Astrocyte (in vitro differentiated cells and primary cell): ENCODE measurements around the gene ZFAND6. TPM values are rescaled to one million over a fixed set of nuclear protein-coding genes. Genes with fewer than 3 reads are reported as not detected.

Experiments used
- DNase-seq: peaks from one replicate; pipeline ENCODE4 v3.0.0-alpha.2; 2010; ENCODE audit warnings: low read depth
- FAIRE-seq: peaks from 2 replicates; lab custom pipeline; 2011; peaks lifted over from hg19 to GRCh38; lab: Jason Lieb, UNC
- H2AFZ ChIP-seq: 2 replicates; pipeline ENCODE4 v1.6.0; 2012; ENCODE audit warnings: low read depth, low read length, inconsistent platforms
- H3K27ac ChIP-seq: 2 replicates; pipeline ENCODE4 v1.5.1; 2011; ENCODE audit warnings: low read depth, low read length, inconsistent platforms
- H3K27me3 ChIP-seq: 2 replicates; pipeline ENCODE4 v1.6.0; 2011; ENCODE audit warnings: low read length, inconsistent platforms; ENCODE audit not compliant: insufficient read depth
- H3K36me3 ChIP-seq: 2 replicates; pipeline ENCODE4 v1.5.1; 2011; ENCODE audit warnings: low read length, inconsistent platforms; ENCODE audit not compliant: insufficient read depth
- H3K4me1 ChIP-seq: 2 replicates; pipeline ENCODE4 v1.5.1; 2011; ENCODE audit warnings: low read length, inconsistent platforms; ENCODE audit not compliant: insufficient read depth
- H3K4me2 ChIP-seq: 2 replicates; pipeline ENCODE4 v1.6.0; 2012; ENCODE audit warnings: low read length, inconsistent platforms
- H3K4me3 ChIP-seq: 2 replicates; pipeline ENCODE4 v1.5.1; 2011; ENCODE audit warnings: low read depth, mild to moderate bottlenecking, low read length, inconsistent platforms; ENCODE audit not compliant: insufficient read depth
- H3K79me2 ChIP-seq: 2 replicates; pipeline ENCODE4 v1.6.0; 2012; ENCODE audit warnings: mild to moderate bottlenecking, low read length, inconsistent platforms; ENCODE audit not compliant: insufficient read depth
- H3K9ac ChIP-seq: 2 replicates; pipeline ENCODE4 v1.6.0; 2012; ENCODE audit warnings: mild to moderate bottlenecking, low read length, inconsistent platforms
- H3K9me3 ChIP-seq: 2 replicates; pipeline ENCODE4 v1.5.1; 2012; ENCODE audit warnings: low read depth, mild to moderate bottlenecking, low read length, inconsistent platforms; ENCODE audit not compliant: insufficient read depth
- H4K20me1 ChIP-seq: 2 replicates; pipeline ENCODE4 v1.6.0; 2012; ENCODE audit warnings: low read length, inconsistent platforms; ENCODE audit not compliant: insufficient read depth
- H3K27ac Mint-ChIP-seq: one replicate; pipeline ENCODE4 v1.8.0; 2021; ENCODE audit warnings: mild to moderate bottlenecking, mixed read lengths; ENCODE audit not compliant: unreplicated experiment
- H3K27me3 Mint-ChIP-seq: one replicate; pipeline ENCODE4 v1.8.0; 2021; ENCODE audit warnings: low read depth, mixed read lengths; ENCODE audit not compliant: unreplicated experiment
- H3K36me3 Mint-ChIP-seq: one replicate; pipeline ENCODE4 v1.8.0; 2021; ENCODE audit warnings: low read depth, mixed read lengths; ENCODE audit not compliant: unreplicated experiment
- H3K4me1 Mint-ChIP-seq: one replicate; pipeline ENCODE4 v1.8.0; 2021; ENCODE audit warnings: low read depth, mixed read lengths; ENCODE audit not compliant: unreplicated experiment
- H3K4me3 Mint-ChIP-seq: one replicate; pipeline ENCODE4 v1.8.0; 2021; ENCODE audit warnings: mild to moderate bottlenecking, moderate library complexity, mixed read lengths; ENCODE audit not compliant: unreplicated experiment
- H3K9me3 Mint-ChIP-seq: one replicate; pipeline ENCODE4 v1.8.0; 2021; ENCODE audit warnings: mild to moderate bottlenecking, mixed read lengths; ENCODE audit not compliant: unreplicated experiment
- EZH2 ChIP-seq: IDR thresholded peaks from 2 replicates; pipeline ENCODE4 v1.6.1; 2012; ENCODE audit warnings: mild to moderate bottlenecking, low read length, inconsistent platforms; ENCODE audit not compliant: insufficient read depth
- total RNA-seq: library from RNA; stranded (reverse); gene quantifications from 2 replicates; pipeline ENCODE4 v1.2.1, GENCODE V29; 2021
- TF ChIP-seq, protein P1 (sequence below): IDR thresholded peaks from 2 replicates; pipeline ENCODE4 v1.5.1; 2011; ENCODE audit warnings: low read depth, mild to moderate bottlenecking, inconsistent platforms, low read length, moderate library complexity; ENCODE audit not compliant: insufficient read depth

ZFAND6 gene
- total RNA-seq, 1 donor from 2014 or later = 70.0 TPM

DNA sequence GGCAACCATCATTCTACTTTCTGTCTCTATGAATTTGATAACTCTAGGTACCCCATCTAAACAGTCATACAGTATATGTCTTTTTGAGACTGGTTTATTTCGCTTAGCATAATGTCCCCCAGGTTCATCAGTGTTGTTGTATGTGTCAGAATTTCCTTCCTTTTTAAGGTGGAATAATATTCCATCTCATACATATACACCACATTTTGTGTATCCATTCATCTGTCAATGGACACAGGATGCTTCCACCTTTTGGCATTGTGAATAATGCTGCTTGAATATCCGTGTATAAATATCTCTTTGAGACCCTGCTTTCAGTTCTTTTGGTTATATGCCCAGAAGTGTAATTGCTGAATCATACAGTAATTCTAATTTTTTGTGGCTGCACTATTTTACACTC lies 10.4 kb upstream of the ZFAND6 start:
- H3K4me3 Mint-ChIP-seq = peak overlapping the region; percentile 11
- Histone ChIP-seq H3K27me3 (no peaks in the 10 kb centered on the region), H3K27ac (no peak overlapping the region), H3K9me3 (no peaks in the 10 kb centered on the region), H3K9ac (no peak overlapping the region), H2AFZ (no peak overlapping the region), H3K4me2 (no peak overlapping the region), H3K36me3 (no peaks in the 10 kb centered on the region), H3K4me1 (no peaks in the 10 kb centered on the region), H4K20me1 (no peaks in the 10 kb centered on the region), H3K4me3 (no peak overlapping the region), H3K79me2 (no peaks in the 10 kb centered on the region)
- no peaks in the 10 kb centered on the region for H3K9me3 Mint-ChIP-seq
- TF ChIP-seq, protein P1, sequence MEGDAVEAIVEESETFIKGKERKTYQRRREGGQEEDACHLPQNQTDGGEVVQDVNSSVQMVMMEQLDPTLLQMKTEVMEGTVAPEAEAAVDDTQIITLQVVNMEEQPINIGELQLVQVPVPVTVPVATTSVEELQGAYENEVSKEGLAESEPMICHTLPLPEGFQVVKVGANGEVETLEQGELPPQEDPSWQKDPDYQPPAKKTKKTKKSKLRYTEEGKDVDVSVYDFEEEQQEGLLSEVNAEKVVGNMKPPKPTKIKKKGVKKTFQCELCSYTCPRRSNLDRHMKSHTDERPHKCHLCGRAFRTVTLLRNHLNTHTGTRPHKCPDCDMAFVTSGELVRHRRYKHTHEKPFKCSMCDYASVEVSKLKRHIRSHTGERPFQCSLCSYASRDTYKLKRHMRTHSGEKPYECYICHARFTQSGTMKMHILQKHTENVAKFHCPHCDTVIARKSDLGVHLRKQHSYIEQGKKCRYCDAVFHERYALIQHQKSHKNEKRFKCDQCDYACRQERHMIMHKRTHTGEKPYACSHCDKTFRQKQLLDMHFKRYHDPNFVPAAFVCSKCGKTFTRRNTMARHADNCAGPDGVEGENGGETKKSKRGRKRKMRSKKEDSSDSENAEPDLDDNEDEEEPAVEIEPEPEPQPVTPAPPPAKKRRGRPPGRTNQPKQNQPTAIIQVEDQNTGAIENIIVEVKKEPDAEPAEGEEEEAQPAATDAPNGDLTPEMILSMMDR = no peak
- no peak for TF ChIP-seq EZH2
- no peak overlapping the region for H3K27ac Mint-ChIP-seq
- DNase-seq = no peak
- peaks cover 1% of the 10 kb centered on the region for H3K4me1 Mint-ChIP-seq
- no peaks in the 10 kb centered on the region for H3K36me3 Mint-ChIP-seq
- no peak for FAIRE-seq
- H3K27me3 Mint-ChIP-seq = no peaks in the 10 kb centered on the region

DNA sequence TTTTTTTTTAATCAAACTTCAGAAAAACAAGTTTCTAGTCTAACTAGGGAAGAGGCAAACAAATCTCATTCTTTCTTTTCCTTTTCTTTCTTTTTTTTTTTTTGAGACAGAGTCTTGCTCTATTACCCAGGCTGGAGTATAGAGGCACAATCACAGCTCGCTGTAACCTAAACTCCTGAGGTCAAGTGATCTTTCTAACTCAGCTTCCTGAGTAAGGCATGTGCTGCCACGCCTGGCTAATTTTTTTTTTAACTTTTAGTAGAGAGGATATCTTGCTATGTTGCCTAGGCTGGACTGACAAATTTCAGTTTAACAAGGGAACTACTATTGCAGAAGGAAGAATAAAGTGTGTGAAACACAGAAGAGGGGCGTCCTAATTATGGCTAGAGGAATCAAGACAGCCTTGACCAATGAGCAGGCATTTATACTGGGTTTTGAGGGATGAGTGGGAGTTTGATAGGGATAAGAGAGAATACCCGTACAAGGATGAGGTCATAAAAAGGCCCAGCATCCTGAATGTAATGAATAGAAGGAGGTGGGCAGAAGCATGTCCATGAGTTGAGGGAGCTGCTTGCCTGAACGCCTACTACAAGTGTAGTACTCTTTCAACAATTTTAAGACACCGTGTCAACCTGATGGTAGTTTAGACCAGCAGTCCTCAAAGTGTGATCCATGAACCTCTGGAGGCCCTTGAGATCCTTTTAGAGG lies 6.7 kb upstream of the ZFAND6 start:
- no peaks in the 10 kb centered on the region for H3K36me3 Mint-ChIP-seq
- no peaks in the 10 kb centered on the region for H3K36me3 ChIP-seq
- H3K4me2 ChIP-seq = no peak overlapping the region
- DNase-seq = no peak
- H3K79me2 ChIP-seq = no peaks in the 10 kb centered on the region
- H3K4me1 Mint-ChIP-seq = peaks cover 1% of the 10 kb centered on the region
- H4K20me1 ChIP-seq = no peaks in the 10 kb centered on the region
- TF ChIP-seq, protein P1 = no peak
- TF ChIP-seq EZH2 = no peak
- no peaks in the 10 kb centered on the region for H3K27me3 Mint-ChIP-seq
- H3K4me3 Mint-ChIP-seq = no peak overlapping the region
- H3K9me3 Mint-ChIP-seq = no peaks in the 10 kb centered on the region
- H3K27ac ChIP-seq = no peak overlapping the region
- H2AFZ ChIP-seq = no peak overlapping the region
- H3K4me1 ChIP-seq = no peaks in the 10 kb centered on the region
- no peak overlapping the region for H3K27ac Mint-ChIP-seq
- peaks cover 4% of the 10 kb centered on the region for H3K27me3 ChIP-seq
- H3K4me3 ChIP-seq = no peak overlapping the region
- no peak for FAIRE-seq
- no peaks in the 10 kb centered on the region for H3K9me3 ChIP-seq
- H3K9ac ChIP-seq = no peak overlapping the region

DNA sequence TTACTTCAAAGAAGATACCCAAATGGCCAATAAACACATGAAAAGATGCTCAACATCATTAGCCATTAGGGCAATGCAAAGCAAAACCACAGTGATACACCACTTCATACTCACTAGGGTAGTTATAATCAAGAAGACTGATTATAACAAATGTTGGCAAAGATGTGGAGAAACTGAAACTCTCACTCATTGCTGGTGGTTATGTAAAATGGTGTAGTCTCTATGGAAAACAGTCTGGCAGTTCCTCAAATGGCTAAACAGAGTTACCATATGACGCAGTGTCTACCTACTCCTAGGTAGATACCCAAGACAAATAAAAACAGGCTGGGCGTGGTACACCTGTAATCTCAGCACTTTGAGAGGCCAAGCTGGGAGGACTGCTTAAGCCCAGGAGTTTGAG lies 3.5 kb upstream of the ZFAND6 start:
- TF ChIP-seq EZH2 = no peak
- TF ChIP-seq, protein P1 = no peak
- no peak for FAIRE-seq
- peaks cover 1% of the 10 kb centered on the region for H3K4me1 Mint-ChIP-seq

More for the DNA sequence above, 3.5 kb upstream of the ZFAND6 start:
- Histone ChIP-seq H3K79me2 (peaks cover 11% of the 10 kb centered on the region), H3K27ac (no peak overlapping the region), H3K36me3 (no peaks in the 10 kb centered on the region), H3K4me1 (peaks cover 5% of the 10 kb centered on the region), H3K9me3 (no peaks in the 10 kb centered on the region), H2AFZ (no peak overlapping the region), H3K4me3 (no peak overlapping the region), H3K27me3 (peaks cover 10% of the 10 kb centered on the region), H4K20me1 (peaks cover 2% of the 10 kb centered on the region), H3K4me2 (no peak overlapping the region), H3K9ac (no peak overlapping the region)
- H3K9me3 Mint-ChIP-seq = no peaks in the 10 kb centered on the region
- no peak overlapping the region for H3K4me3 Mint-ChIP-seq
- H3K27ac Mint-ChIP-seq = no peak overlapping the region
- H3K27me3 Mint-ChIP-seq = no peaks in the 10 kb centered on the region
- H3K36me3 Mint-ChIP-seq = no peaks in the 10 kb centered on the region
- no peak for DNase-seq
